Measurements from ENCODE around the gene EDRF1.

DNA sequence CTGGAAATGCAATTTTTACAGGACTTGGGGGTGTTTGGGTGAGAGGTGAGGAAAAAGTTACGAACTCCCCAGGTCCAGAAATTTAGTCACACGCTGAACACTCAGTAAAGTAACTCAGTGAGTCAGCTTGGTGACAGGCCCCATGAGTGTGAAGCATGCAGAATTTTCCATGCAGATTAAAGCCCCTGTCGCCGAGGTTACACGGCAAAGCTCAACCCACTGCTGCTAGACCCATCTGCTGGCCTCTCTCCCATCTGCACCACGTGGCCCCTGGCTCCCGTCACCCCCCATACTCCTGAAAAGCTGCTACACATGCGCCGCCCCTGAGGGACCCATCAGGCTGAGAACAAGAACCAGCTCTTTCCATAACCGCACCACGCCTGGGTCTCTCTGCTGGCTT is 63.1 kb downstream of the EDRF1 start:
- TF ChIP-seq, protein P1, sequence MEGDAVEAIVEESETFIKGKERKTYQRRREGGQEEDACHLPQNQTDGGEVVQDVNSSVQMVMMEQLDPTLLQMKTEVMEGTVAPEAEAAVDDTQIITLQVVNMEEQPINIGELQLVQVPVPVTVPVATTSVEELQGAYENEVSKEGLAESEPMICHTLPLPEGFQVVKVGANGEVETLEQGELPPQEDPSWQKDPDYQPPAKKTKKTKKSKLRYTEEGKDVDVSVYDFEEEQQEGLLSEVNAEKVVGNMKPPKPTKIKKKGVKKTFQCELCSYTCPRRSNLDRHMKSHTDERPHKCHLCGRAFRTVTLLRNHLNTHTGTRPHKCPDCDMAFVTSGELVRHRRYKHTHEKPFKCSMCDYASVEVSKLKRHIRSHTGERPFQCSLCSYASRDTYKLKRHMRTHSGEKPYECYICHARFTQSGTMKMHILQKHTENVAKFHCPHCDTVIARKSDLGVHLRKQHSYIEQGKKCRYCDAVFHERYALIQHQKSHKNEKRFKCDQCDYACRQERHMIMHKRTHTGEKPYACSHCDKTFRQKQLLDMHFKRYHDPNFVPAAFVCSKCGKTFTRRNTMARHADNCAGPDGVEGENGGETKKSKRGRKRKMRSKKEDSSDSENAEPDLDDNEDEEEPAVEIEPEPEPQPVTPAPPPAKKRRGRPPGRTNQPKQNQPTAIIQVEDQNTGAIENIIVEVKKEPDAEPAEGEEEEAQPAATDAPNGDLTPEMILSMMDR (IDR thresholded peaks at IDR 0.05; ENCODE audit: poor library complexity): no peak
- TF ChIP-seq EZH2 (IDR thresholded peaks at IDR 0.05; ENCODE audit: borderline replicate concordance) (no peak), EZH2phosphoT487 (IDR thresholded peaks at IDR 0.05; ENCODE audit: low read depth, severe bottlenecking, unreplicated experiment) (no peak)

Data from hepatocyte (in vitro differentiated cells).